ENCODE measurements around the gene FBP2.

DNA sequence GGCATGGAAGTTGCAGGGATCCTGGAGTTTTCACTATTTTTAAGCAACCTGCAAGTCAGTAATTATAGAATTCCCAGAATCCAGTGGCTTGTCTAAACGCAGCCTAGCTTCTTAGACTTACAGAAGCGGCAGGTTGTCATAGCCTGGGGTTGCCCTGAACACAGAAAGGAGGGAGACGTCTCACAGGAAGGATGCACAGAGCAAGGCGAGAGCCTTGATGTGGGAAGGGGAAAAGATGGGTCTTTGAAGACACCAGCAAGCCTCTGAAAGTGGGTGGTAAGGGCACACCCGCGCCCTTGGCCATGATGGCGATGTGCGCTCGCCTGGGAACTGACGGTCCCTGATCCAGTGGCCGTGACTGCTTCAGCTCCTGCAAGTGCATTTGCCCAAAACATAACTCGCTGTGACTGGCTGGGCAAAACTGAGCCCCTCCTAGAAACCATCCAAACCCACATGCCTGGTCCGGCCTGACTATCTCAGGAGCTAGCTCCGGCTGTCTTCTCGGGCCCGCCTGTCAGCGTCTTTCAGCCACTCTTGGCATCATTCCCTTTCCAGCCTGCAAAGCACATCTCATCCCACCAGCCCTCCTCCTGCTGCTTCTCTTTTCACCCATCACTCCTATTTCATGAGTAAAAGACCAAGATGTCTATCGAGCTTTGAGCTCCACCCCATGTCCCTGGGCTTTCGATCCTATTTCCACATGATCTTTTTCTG lies 28.6 kb upstream of the FBP2 start:
- TF ChIP-seq, protein P1, sequence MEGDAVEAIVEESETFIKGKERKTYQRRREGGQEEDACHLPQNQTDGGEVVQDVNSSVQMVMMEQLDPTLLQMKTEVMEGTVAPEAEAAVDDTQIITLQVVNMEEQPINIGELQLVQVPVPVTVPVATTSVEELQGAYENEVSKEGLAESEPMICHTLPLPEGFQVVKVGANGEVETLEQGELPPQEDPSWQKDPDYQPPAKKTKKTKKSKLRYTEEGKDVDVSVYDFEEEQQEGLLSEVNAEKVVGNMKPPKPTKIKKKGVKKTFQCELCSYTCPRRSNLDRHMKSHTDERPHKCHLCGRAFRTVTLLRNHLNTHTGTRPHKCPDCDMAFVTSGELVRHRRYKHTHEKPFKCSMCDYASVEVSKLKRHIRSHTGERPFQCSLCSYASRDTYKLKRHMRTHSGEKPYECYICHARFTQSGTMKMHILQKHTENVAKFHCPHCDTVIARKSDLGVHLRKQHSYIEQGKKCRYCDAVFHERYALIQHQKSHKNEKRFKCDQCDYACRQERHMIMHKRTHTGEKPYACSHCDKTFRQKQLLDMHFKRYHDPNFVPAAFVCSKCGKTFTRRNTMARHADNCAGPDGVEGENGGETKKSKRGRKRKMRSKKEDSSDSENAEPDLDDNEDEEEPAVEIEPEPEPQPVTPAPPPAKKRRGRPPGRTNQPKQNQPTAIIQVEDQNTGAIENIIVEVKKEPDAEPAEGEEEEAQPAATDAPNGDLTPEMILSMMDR (IDR thresholded peaks at IDR 0.05 in 4 of 5, conservative IDR thresholded peaks at IDR 0.05 in 1 of 5), result no peak
- no peak for TF ChIP-seq POLR2A (IDR thresholded peaks at IDR 0.05)
